ENCODE data around the gene RAB36. TPM values are rescaled to one million over a fixed set of nuclear protein-coding genes. Genes with fewer than 3 reads are reported as not detected.

The RAB36 gene
- polyA plus RNA-seq, 1 donor from 2014 or later: 3.2 TPM

DNA sequence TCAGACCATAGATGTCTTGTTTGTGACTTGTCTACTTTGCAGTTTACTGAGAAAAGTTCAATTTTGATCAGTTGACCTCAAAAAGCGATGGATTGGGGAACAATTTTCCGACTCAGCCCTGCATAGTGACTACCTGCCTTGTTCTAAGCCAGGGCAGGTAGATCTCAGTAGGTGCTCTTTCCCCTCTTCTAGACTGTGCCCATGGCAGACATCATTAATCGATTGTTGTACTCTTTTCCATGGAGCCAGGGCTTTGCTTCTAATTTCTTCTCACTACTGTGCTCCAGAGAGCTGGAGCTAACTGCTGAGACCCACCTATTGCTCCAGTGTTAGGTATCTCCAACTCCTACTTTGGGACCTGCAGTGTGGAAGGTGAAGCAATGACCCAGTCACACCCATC lies 9.9 kb downstream of the RAB36 start:
- Histone ChIP-seq H3K9me2 (ENCODE audit: insufficient read depth, low read length) (no peaks in the 10 kb centered on the region), H3F3A (ENCODE audit: insufficient read depth, low read length, poor library complexity, severe bottlenecking) (no peaks in the 10 kb centered on the region), H4K20me1 (ENCODE audit: insufficient read depth) (no peaks in the 10 kb centered on the region), H3K4me2 (ENCODE audit: low read length) (no peak overlapping the region), H3K79me2 (replicated peaks; ENCODE audit: insufficient read depth, low read length) (no peaks in the 10 kb centered on the region), H3K36me3 (ENCODE audit: insufficient read depth, low read length) (no peaks in the 10 kb centered on the region), H3K9me3 (ENCODE audit: low read length) (no peaks in the 10 kb centered on the region), H3K27ac (ENCODE audit: low read length) (no peak overlapping the region), H3K9ac (ENCODE audit: low read length) (no peak overlapping the region), H2AFZ (ENCODE audit: low read depth, low read length) (no peak overlapping the region), H3K27me3 (ENCODE audit: insufficient read depth, low read depth, low read length) (no peaks in the 10 kb centered on the region), H3K4me3 (ENCODE audit: low read length) (no peak overlapping the region)
- TF ChIP-seq POLR2AphosphoS5 (IDR thresholded peaks at IDR 0.05): no peak
- no peak for TF ChIP-seq RAD21 (conservative IDR thresholded peaks at IDR 0.05)
- TF ChIP-seq, protein P1, sequence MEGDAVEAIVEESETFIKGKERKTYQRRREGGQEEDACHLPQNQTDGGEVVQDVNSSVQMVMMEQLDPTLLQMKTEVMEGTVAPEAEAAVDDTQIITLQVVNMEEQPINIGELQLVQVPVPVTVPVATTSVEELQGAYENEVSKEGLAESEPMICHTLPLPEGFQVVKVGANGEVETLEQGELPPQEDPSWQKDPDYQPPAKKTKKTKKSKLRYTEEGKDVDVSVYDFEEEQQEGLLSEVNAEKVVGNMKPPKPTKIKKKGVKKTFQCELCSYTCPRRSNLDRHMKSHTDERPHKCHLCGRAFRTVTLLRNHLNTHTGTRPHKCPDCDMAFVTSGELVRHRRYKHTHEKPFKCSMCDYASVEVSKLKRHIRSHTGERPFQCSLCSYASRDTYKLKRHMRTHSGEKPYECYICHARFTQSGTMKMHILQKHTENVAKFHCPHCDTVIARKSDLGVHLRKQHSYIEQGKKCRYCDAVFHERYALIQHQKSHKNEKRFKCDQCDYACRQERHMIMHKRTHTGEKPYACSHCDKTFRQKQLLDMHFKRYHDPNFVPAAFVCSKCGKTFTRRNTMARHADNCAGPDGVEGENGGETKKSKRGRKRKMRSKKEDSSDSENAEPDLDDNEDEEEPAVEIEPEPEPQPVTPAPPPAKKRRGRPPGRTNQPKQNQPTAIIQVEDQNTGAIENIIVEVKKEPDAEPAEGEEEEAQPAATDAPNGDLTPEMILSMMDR (IDR thresholded peaks at IDR 0.05; ENCODE audit: poor library complexity, severe bottlenecking): no peak
- no peak for TF ChIP-seq EP300 (conservative IDR thresholded peaks at IDR 0.05; ENCODE audit: poor library complexity, severe bottlenecking)
- no peak for TF ChIP-seq TAF1 (IDR thresholded peaks at IDR 0.05; ENCODE audit: low read depth)
- TF ChIP-seq, protein P2, sequence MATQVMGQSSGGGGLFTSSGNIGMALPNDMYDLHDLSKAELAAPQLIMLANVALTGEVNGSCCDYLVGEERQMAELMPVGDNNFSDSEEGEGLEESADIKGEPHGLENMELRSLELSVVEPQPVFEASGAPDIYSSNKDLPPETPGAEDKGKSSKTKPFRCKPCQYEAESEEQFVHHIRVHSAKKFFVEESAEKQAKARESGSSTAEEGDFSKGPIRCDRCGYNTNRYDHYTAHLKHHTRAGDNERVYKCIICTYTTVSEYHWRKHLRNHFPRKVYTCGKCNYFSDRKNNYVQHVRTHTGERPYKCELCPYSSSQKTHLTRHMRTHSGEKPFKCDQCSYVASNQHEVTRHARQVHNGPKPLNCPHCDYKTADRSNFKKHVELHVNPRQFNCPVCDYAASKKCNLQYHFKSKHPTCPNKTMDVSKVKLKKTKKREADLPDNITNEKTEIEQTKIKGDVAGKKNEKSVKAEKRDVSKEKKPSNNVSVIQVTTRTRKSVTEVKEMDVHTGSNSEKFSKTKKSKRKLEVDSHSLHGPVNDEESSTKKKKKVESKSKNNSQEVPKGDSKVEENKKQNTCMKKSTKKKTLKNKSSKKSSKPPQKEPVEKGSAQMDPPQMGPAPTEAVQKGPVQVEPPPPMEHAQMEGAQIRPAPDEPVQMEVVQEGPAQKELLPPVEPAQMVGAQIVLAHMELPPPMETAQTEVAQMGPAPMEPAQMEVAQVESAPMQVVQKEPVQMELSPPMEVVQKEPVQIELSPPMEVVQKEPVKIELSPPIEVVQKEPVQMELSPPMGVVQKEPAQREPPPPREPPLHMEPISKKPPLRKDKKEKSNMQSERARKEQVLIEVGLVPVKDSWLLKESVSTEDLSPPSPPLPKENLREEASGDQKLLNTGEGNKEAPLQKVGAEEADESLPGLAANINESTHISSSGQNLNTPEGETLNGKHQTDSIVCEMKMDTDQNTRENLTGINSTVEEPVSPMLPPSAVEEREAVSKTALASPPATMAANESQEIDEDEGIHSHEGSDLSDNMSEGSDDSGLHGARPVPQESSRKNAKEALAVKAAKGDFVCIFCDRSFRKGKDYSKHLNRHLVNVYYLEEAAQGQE (IDR thresholded peaks at IDR 0.05; ENCODE audit: borderline replicate concordance): no peak
- TF ChIP-seq EZH2 (IDR thresholded peaks at IDR 0.05; ENCODE audit: borderline replicate concordance, insufficient read depth, low read length, poor library complexity, severe bottlenecking): no peak
- no peak for TF ChIP-seq SMC3 (conservative IDR thresholded peaks at IDR 0.05; ENCODE audit: poor library complexity)
- TF ChIP-seq MXI1 (conservative IDR thresholded peaks at IDR 0.05; ENCODE audit: poor library complexity, severe bottlenecking): no peak

DNA sequence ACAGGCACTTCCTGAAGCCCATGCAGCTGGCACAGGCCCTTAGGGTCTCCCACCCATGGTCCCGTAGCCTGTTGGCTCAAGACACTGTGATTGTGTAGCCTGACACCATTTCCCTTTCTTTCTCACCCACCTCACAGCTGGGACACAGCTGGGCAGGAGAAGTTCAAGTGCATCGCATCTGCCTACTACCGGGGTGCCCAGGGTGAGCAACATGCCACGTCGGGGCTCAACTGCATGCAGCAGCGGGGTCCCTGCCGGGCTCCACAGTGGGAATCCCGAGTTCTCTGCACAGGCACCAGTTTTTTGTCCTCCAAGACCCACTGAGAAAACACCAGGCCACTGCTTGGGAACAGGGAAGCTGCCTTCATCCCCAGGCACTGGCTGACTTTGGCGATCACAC lies 10.6 kb downstream of the RAB36 start:
- TF ChIP-seq SMC3 (conservative IDR thresholded peaks at IDR 0.05; ENCODE audit: poor library complexity) (no peak), EP300 (conservative IDR thresholded peaks at IDR 0.05; ENCODE audit: poor library complexity, severe bottlenecking) (no peak), TAF1 (IDR thresholded peaks at IDR 0.05; ENCODE audit: low read depth) (no peak), RAD21 (conservative IDR thresholded peaks at IDR 0.05) (no peak), POLR2AphosphoS5 (IDR thresholded peaks at IDR 0.05) (no peak), EZH2 (IDR thresholded peaks at IDR 0.05; ENCODE audit: borderline replicate concordance, insufficient read depth, low read length, poor library complexity, severe bottlenecking) (no peak), MXI1 (conservative IDR thresholded peaks at IDR 0.05; ENCODE audit: poor library complexity, severe bottlenecking) (no peak)
- TF ChIP-seq, protein P2 (IDR thresholded peaks at IDR 0.05; ENCODE audit: borderline replicate concordance): no peak
- TF ChIP-seq, protein P1 (IDR thresholded peaks at IDR 0.05; ENCODE audit: poor library complexity, severe bottlenecking): no peak
- H4K20me1 ChIP-seq (ENCODE audit: insufficient read depth): no peaks in the 10 kb centered on the region
- H3K27ac ChIP-seq (ENCODE audit: low read length): no peak overlapping the region
- no peaks in the 10 kb centered on the region for H3K79me2 ChIP-seq (replicated peaks; ENCODE audit: insufficient read depth, low read length)
- no peak overlapping the region for H3K4me2 ChIP-seq (ENCODE audit: low read length)
- no peaks in the 10 kb centered on the region for H3F3A ChIP-seq (ENCODE audit: insufficient read depth, low read length, poor library complexity, severe bottlenecking)
- no peaks in the 10 kb centered on the region for H3K9me3 ChIP-seq (ENCODE audit: low read length)
- H3K9ac ChIP-seq (ENCODE audit: low read length): no peak overlapping the region
- no peak overlapping the region for H2AFZ ChIP-seq (ENCODE audit: low read depth, low read length)
- H3K4me3 ChIP-seq (ENCODE audit: low read length): no peak overlapping the region
- H3K9me2 ChIP-seq (ENCODE audit: insufficient read depth, low read length): no peaks in the 10 kb centered on the region
- H3K36me3 ChIP-seq (ENCODE audit: insufficient read depth, low read length): no peaks in the 10 kb centered on the region
- no peaks in the 10 kb centered on the region for H3K27me3 ChIP-seq (ENCODE audit: insufficient read depth, low read depth, low read length)

All from neural cell (in vitro differentiated cells).